Measurements from ENCODE around the gene OMA1.

- TF ChIP-seq, protein P1, sequence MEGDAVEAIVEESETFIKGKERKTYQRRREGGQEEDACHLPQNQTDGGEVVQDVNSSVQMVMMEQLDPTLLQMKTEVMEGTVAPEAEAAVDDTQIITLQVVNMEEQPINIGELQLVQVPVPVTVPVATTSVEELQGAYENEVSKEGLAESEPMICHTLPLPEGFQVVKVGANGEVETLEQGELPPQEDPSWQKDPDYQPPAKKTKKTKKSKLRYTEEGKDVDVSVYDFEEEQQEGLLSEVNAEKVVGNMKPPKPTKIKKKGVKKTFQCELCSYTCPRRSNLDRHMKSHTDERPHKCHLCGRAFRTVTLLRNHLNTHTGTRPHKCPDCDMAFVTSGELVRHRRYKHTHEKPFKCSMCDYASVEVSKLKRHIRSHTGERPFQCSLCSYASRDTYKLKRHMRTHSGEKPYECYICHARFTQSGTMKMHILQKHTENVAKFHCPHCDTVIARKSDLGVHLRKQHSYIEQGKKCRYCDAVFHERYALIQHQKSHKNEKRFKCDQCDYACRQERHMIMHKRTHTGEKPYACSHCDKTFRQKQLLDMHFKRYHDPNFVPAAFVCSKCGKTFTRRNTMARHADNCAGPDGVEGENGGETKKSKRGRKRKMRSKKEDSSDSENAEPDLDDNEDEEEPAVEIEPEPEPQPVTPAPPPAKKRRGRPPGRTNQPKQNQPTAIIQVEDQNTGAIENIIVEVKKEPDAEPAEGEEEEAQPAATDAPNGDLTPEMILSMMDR (IDR thresholded peaks at IDR 0.05; ENCODE audit: low read length) = no peak
- TF ChIP-seq EZH2 (IDR thresholded peaks at IDR 0.05; ENCODE audit: borderline replicate concordance, low read length) = no peak
These were observed 48.0 kb upstream of the OMA1 start for GRCh38 chr1:58594546-58594945.
